GM23338 (cell line): ENCODE data around the gene LTBP2. TPM values are rescaled to one million over a fixed set of nuclear protein-coding genes. Genes with fewer than 3 reads are reported as not detected.

Experiments
- ATAC-seq: fragments of 200-7000 bp; cut with Tn5 transposase; 3 replicates; pipeline ENCODE4 v1.9.1; 2020
- DNase-seq: peaks from one replicate; pipeline ENCODE4 v3.0.0-alpha.2; 2015; ENCODE audit warnings: low spot score
- H2AFZ ChIP-seq: fragments of 200-600 bp; sonication (generic); 2 replicates; pipeline ENCODE4 v1.8.0; 2016; ENCODE audit warnings: antibody characterized with exemption, mild to moderate bottlenecking, moderate library complexity
- H3F3A ChIP-seq: fragments of 200-600 bp; sonication (generic); replicated peaks from 2 replicates; pipeline ENCODE4 v1.8.0; 2017; ENCODE audit warnings: antibody characterized with exemption, mixed run types, low read depth
- H3K27ac ChIP-seq: fragments of 200-600 bp; sonication (generic); 2 replicates; pipeline ENCODE4 v1.6.1; 2016; ENCODE audit warnings: low read depth
- H3K27me3 ChIP-seq: fragments of 200-600 bp; sonication (generic); 2 replicates; pipeline ENCODE4 v1.8.0; 2016; ENCODE audit warnings: mild to moderate bottlenecking, mixed run types, moderate library complexity; ENCODE audit not compliant: insufficient read depth
- H3K36me3 ChIP-seq: fragments of 200-600 bp; sonication (generic); 2 replicates; pipeline ENCODE4 v1.8.0; 2016; ENCODE audit warnings: mild to moderate bottlenecking; ENCODE audit not compliant: insufficient read depth
- H3K4me1 ChIP-seq: fragments of 200-600 bp; sonication (generic); 2 replicates; pipeline ENCODE4 v1.8.0; 2016; ENCODE audit warnings: mild to moderate bottlenecking, moderate library complexity; ENCODE audit not compliant: insufficient read depth
- H3K4me2 ChIP-seq: fragments of 200-600 bp; sonication (generic); 2 replicates; pipeline ENCODE4 v1.7.1; 2017; ENCODE audit warnings: mixed run types
- H3K4me3 ChIP-seq: fragments of 200-600 bp; sonication (generic); 2 replicates; pipeline ENCODE4 v1.6.1; 2016; ENCODE audit warnings: mixed run types
- H3K79me2 ChIP-seq: fragments of 200-600 bp; sonication (generic); replicated peaks from 2 replicates; pipeline ENCODE4 v1.8.0; 2017; ENCODE audit warnings: mild to moderate bottlenecking; ENCODE audit not compliant: insufficient read depth
- H3K9me2 ChIP-seq: fragments of 200-600 bp; sonication (generic); 2 replicates; pipeline ENCODE4 v1.8.0; 2017; ENCODE audit not compliant: insufficient read depth
- H4K20me1 ChIP-seq: fragments of 200-600 bp; sonication (generic); replicated peaks from 2 replicates; pipeline ENCODE4 v1.8.0; 2017; ENCODE audit warnings: mild to moderate bottlenecking; ENCODE audit not compliant: insufficient read depth
- H3K27ac Mint-ChIP-seq: 2 replicates; pipeline ENCODE4 v1.8.0; 2020; ENCODE audit warnings: inconsistent platforms, mild to moderate bottlenecking, moderate library complexity, mixed read lengths
- H3K27me3 Mint-ChIP-seq: 3 replicates; pipeline ENCODE4 v1.8.0; 2022; ENCODE audit warnings: low read depth, mild to moderate bottlenecking, moderate library complexity, mixed read lengths, inconsistent platforms; ENCODE audit not compliant: insufficient read depth, poor library complexity
- H3K36me3 Mint-ChIP-seq: 3 replicates; pipeline ENCODE4 v1.8.0; 2021; ENCODE audit warnings: low read depth, mild to moderate bottlenecking, inconsistent platforms, moderate library complexity, mixed read lengths
- H3K4me1 Mint-ChIP-seq: 3 replicates; pipeline ENCODE4 v1.8.0; 2020; ENCODE audit warnings: mild to moderate bottlenecking, inconsistent platforms, mixed read lengths
- H3K4me3 Mint-ChIP-seq: 3 replicates; pipeline ENCODE4 v1.8.0; 2021; ENCODE audit warnings: moderate library complexity, mild to moderate bottlenecking, inconsistent platforms, mixed read lengths
- H3K9me3 Mint-ChIP-seq: 3 replicates; pipeline ENCODE4 v1.8.0; 2020; ENCODE audit warnings: moderate library complexity, mild to moderate bottlenecking, inconsistent platforms, mixed read lengths
- ETS1 ChIP-seq: IDR thresholded peaks from 2 replicates; pipeline ENCODE4 v1.6.1; 2016; ENCODE audit warnings: antibody characterized with exemption
- EZH2 ChIP-seq: fragments of 200-600 bp; sonication (generic); IDR thresholded peaks from one replicate; pipeline ENCODE4 v1.8.0; 2017; ENCODE audit warnings: antibody characterized with exemption, mild to moderate bottlenecking, low read depth; ENCODE audit not compliant: unreplicated experiment
- EZH2phosphoT487 ChIP-seq: fragments of 200-600 bp; sonication (generic); IDR thresholded peaks from one replicate; pipeline ENCODE4 v1.8.1; 2018; ENCODE audit warnings: antibody characterized with exemption; ENCODE audit not compliant: unreplicated experiment
- JUNB ChIP-seq: IDR thresholded peaks from one replicate; pipeline ENCODE4 v1.6.1; 2016; ENCODE audit warnings: antibody characterized with exemption; ENCODE audit not compliant: unreplicated experiment
- NANOG ChIP-seq: IDR thresholded peaks from 2 replicates; pipeline ENCODE4 v1.6.1; 2016; ENCODE audit warnings: antibody characterized with exemption, borderline replicate concordance
- POLR2AphosphoS5 ChIP-seq: IDR thresholded peaks from 2 replicates; pipeline ENCODE4 v1.6.1; 2016; ENCODE audit warnings: antibody characterized with exemption, low read depth
- STAT1 ChIP-seq: IDR thresholded peaks from one replicate; pipeline ENCODE4 v1.6.1; 2016; ENCODE audit warnings: antibody characterized with exemption; ENCODE audit not compliant: unreplicated experiment
- ZNF331 ChIP-seq: fragments of 250-450 bp; sonication (Bioruptor Pico); IDR thresholded peaks from 2 replicates; pipeline ENCODE4 v1.5.0; 2020; ENCODE audit warnings: low read depth, mild to moderate bottlenecking, moderate library complexity
- polyA plus RNA-seq: library from polyadenylated mRNA; unstranded; fragments of >200 nt; fragmentation: Nextera tagmentation; extraction: Ambion mirVana; gene quantifications from 2 replicates; pipeline ENCODE4 v1.2.1, GENCODE V29; 2016
- total RNA-seq: library from RNA; depleted of rRNA; stranded (reverse); fragments of >200 nt; shearing (Covaris generic); gene quantifications from 2 replicates; pipeline ENCODE4 v1.2.3, GENCODE V29; 2014
- TF ChIP-seq, protein P1 (sequence below), 2 experiments: fragments of 200-600 bp in 1 of 2; sonication (generic) in 1 of 2; conservative IDR thresholded peaks; 2 replicates each; pipeline versions ENCODE4 v1.5.1 to v1.6.1; 2016 to 2017; ENCODE audit warnings: antibody characterized with exemption in 2 of 2, low read depth in 2 of 2, mild to moderate bottlenecking in 2 of 2, moderate library complexity in 1 of 2

Gene LTBP2
- total and polyA plus RNA-seq, 2 experiments from 2014 or later = 0.27 to 0.49 TPM

DNA sequence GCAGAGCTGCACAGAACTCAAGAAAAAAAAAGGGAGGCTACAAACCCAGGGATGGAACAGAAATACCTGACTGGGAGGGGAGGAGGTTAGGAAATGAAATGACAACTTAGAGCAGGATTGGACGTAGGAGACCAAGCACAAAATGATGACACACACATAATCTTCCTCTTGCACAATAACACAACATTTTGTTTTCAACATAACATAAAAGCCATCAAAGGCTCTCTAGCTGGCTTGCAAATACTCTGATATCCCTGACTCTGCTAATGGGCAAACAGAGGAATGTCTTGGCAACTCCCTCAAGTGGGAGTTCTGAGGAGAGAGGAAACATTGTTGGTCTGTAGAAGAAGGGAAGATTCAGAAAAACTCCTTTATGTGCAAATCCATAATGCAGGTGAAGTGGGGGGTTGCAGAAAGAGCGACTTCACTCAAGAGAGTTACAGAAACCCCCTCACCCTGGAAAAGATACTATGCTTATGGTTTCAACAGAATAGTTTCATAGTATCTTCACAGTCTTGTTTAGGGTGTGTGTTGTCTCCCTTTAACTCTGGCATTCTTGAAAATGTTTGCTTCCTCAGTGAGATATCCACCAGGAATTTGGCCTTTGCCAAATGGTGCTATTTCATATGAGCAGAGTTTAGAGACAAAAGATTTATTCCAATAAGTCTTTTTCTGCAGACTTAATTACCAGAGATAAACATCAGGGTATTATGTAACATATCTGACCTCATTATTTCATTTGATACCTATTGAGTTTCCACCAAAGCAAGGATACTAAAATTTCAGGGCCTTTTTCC is 43.8 kb upstream of the LTBP2 start:
- Histone ChIP-seq H3K4me3 (no peak overlapping the region), H3K36me3 (peaks cover 3% of the 10 kb centered on the region; the same call in 1 of the 2 replicates), H3K9me2 (no peaks in the 10 kb centered on the region), H3K4me2 (no peak overlapping the region), H3K4me1 (no peaks in the 10 kb centered on the region), H4K20me1 (no peaks in the 10 kb centered on the region; the same call in 1 of the 2 replicates), H3F3A (no peaks in the 10 kb centered on the region), H3K27ac (no peak overlapping the region), H3K27me3 (no peaks in the 10 kb centered on the region), H3K79me2 (no peaks in the 10 kb centered on the region), H2AFZ (no peak overlapping the region)
- H3K27ac Mint-ChIP-seq = no peak overlapping the region
- no peaks in the 10 kb centered on the region for H3K4me1 Mint-ChIP-seq
- DNase-seq (no peak), ATAC-seq (no peak)
- H3K4me3 Mint-ChIP-seq = no peak overlapping the region
- H3K27me3 Mint-ChIP-seq = peaks cover 3% of the 10 kb centered on the region
- peaks cover 4% of the 10 kb centered on the region; the same call in 1 of the 3 replicates for H3K36me3 Mint-ChIP-seq
- H3K9me3 Mint-ChIP-seq = no peaks in the 10 kb centered on the region
- no peak for TF ChIP-seq STAT1

DNA sequence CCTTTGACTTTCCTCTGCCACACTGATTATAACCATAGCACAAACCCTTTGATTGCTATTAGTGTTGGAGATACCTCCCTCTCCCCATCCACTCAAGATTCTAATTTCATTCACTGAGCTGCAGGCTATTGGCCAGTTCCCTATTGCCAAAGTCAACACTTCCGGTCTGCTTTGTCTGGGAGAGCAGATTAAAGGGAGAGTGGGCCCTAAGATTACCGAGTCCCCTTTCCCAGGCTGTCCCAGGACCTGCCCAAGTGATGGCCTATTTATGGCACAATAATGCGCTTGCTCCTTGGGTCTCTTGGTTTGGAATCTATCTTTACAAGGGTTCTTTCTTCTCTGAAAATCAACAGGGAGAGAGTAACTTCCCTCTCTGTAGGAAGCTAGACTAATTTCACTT is 42.9 kb upstream of the LTBP2 start:
- Mint-ChIP-seq H3K27ac (no peak overlapping the region), H3K27me3 (peaks cover 3% of the 10 kb centered on the region), H3K9me3 (no peaks in the 10 kb centered on the region), H3K36me3 (0 out of 3 replicates have a peak, but pooled peaks cover 4% of the 10 kb centered on the region), H3K4me1 (no peaks in the 10 kb centered on the region), H3K4me3 (no peak overlapping the region)
- H2AFZ ChIP-seq = no peak overlapping the region
- H3K9me2 ChIP-seq = no peaks in the 10 kb centered on the region
- H3K4me1 ChIP-seq = no peaks in the 10 kb centered on the region
- H3F3A ChIP-seq = no peaks in the 10 kb centered on the region
- H3K27ac ChIP-seq = no peak overlapping the region
- no peaks in the 10 kb centered on the region; the same call in 1 of the 2 replicates for H4K20me1 ChIP-seq
- TF ChIP-seq POLR2AphosphoS5 = no peak
- no peak for TF ChIP-seq ZNF331
- TF ChIP-seq ETS1 = no peak
- no peak for TF ChIP-seq EZH2phosphoT487
- TF ChIP-seq EZH2 = no peak
- TF ChIP-seq JUNB = no peak
- TF ChIP-seq, protein P1, sequence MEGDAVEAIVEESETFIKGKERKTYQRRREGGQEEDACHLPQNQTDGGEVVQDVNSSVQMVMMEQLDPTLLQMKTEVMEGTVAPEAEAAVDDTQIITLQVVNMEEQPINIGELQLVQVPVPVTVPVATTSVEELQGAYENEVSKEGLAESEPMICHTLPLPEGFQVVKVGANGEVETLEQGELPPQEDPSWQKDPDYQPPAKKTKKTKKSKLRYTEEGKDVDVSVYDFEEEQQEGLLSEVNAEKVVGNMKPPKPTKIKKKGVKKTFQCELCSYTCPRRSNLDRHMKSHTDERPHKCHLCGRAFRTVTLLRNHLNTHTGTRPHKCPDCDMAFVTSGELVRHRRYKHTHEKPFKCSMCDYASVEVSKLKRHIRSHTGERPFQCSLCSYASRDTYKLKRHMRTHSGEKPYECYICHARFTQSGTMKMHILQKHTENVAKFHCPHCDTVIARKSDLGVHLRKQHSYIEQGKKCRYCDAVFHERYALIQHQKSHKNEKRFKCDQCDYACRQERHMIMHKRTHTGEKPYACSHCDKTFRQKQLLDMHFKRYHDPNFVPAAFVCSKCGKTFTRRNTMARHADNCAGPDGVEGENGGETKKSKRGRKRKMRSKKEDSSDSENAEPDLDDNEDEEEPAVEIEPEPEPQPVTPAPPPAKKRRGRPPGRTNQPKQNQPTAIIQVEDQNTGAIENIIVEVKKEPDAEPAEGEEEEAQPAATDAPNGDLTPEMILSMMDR (conservative IDR thresholded peaks at IDR 0.05; ENCODE audit: low read depth in 2 of 2) = no peak
- no peak for TF ChIP-seq NANOG
- peaks cover 3% of the 10 kb centered on the region; the same call in 1 of the 2 replicates for H3K36me3 ChIP-seq
- H3K4me2 ChIP-seq = no peak overlapping the region
- no peak overlapping the region for H3K4me3 ChIP-seq
- ATAC-seq (no peak), DNase-seq (no peak)
- no peaks in the 10 kb centered on the region for H3K79me2 ChIP-seq
- no peaks in the 10 kb centered on the region for H3K27me3 ChIP-seq
